Endothelial cell of umbilical vein (primary cell): Measurements from ENCODE around the gene RPIA. TPM values are rescaled to one million over a fixed set of nuclear protein-coding genes. Genes with fewer than 3 reads are reported as not detected.

Experiments
- BruUV-seq: library from RNA; stranded (reverse); fragments of 400-500 nt; replicated peaks from 2 replicates; lab custom pipeline; 2021; lab: Mats Ljungman, UMichigan
- CTCF ChIA-PET: fragments of 300-600, 350-600 bp; sonication (Branson Sonifier 250); formaldehyde crosslinking; loops from one replicate; lab custom pipeline; 2021; ENCODE audit warnings: antibody characterized with exemption, inconsistent platforms; lab: Charles Lee
- POLR2A ChIA-PET: fragments of 300-600, 350-600 bp; sonication (Branson Sonifier 250); formaldehyde crosslinking; loops from one replicate; lab custom pipeline; 2021; ENCODE audit warnings: antibody characterized with exemption, inconsistent platforms; lab: Charles Lee
- DNase-seq: peaks from one replicate; pipeline ENCODE4 v3.0.0-alpha.2; 2011; ENCODE audit warnings: low read depth, low spot score
- FAIRE-seq: peaks from 2 replicates; lab custom pipeline; 2011; peaks lifted over from hg19 to GRCh38; lab: Jason Lieb, UNC
- H2AFZ ChIP-seq: 2 replicates; pipeline ENCODE4 v1.6.0; 2012; ENCODE audit warnings: low read depth, low read length, control low read depth, inconsistent platforms
- H3K27ac ChIP-seq: 2 replicates; pipeline ENCODE4 v1.5.1; 2011; ENCODE audit warnings: low read depth, mild to moderate bottlenecking, control low read depth, low read length, moderate library complexity; ENCODE audit not compliant: insufficient read depth
- H3K27me3 ChIP-seq, 2 experiments: 2 replicates each; pipeline versions ENCODE4 v1.6.0 to v1.6.1; 2011; ENCODE audit warnings: low read length in 2 of 2, mixed read lengths in 1 of 2; ENCODE audit not compliant: control insufficient read depth in 2 of 2, insufficient read depth in 2 of 2
- H3K36me3 ChIP-seq, 2 experiments: 2 replicates in 1 of 2; 3 replicates in 1 of 2; pipeline ENCODE4 v1.5.1; 2011; ENCODE audit warnings: low read length in 2 of 2, mild to moderate bottlenecking in 1 of 2, moderate library complexity in 1 of 2; ENCODE audit not compliant: control insufficient read depth in 2 of 2, insufficient read depth in 2 of 2; ENCODE audit errors: extremely low read depth in 1 of 2
- H3K4me1 ChIP-seq: 3 replicates; pipeline ENCODE4 v1.5.1; 2011; ENCODE audit warnings: mild to moderate bottlenecking, low read length; ENCODE audit not compliant: control insufficient read depth, insufficient read depth; ENCODE audit errors: extremely low read depth
- H3K4me2 ChIP-seq: 2 replicates; pipeline ENCODE4 v1.6.1; 2011; ENCODE audit warnings: low read length, control low read depth, mixed read lengths; ENCODE audit not compliant: insufficient read depth
- H3K4me3 ChIP-seq, 3 experiments: fragments of 200-600 bp in 1 of 3; sonication (generic), shearing (Covaris generic) in 1 of 3; replicated peaks in 1 of 3; 2 replicates each; pipeline ENCODE4 v1.5.1; 2011 to 2016; ENCODE audit warnings: control low read depth in 3 of 3, low read length in 3 of 3, mild to moderate bottlenecking in 2 of 3, inconsistent platforms in 1 of 3, low read depth in 1 of 3, moderate library complexity in 1 of 3; ENCODE audit not compliant: insufficient read depth in 1 of 3
- H3K79me2 ChIP-seq: 2 replicates; pipeline ENCODE4 v1.6.0; 2012; ENCODE audit warnings: low read length, inconsistent platforms; ENCODE audit not compliant: control insufficient read depth, insufficient read depth
- H3K9ac ChIP-seq: replicated peaks from 2 replicates; pipeline ENCODE3; 2011; ENCODE audit warnings: low read length, control low read depth; ENCODE audit not compliant: insufficient read depth; ENCODE audit errors: extremely low read depth
- H3K9me1 ChIP-seq: replicated peaks from 3 replicates; pipeline ENCODE4 v1.6.0; 2011; ENCODE audit warnings: mild to moderate bottlenecking, low read length; ENCODE audit not compliant: control insufficient read depth, insufficient read depth; ENCODE audit errors: extremely low read depth
- H3K9me3 ChIP-seq: replicated peaks from 2 replicates; pipeline ENCODE4 v1.5.1; 2012; ENCODE audit warnings: low read length, inconsistent platforms; ENCODE audit not compliant: control insufficient read depth, insufficient read depth
- H4K20me1 ChIP-seq: replicated peaks from 2 replicates; pipeline ENCODE3; 2011; ENCODE audit warnings: mild to moderate bottlenecking, low read length; ENCODE audit not compliant: control insufficient read depth, insufficient read depth; ENCODE audit errors: extremely low read depth
- CTCF ChIP-seq, 2 donors: IDR thresholded peaks; 1 replicate in 1 of 2; 2 replicates in 1 of 2; pipeline ENCODE4 v1.5.1; 2011; ENCODE audit warnings: low read length in 2 of 2, mild to moderate bottlenecking in 2 of 2, moderate library complexity in 2 of 2, control low read depth in 1 of 2, inconsistent platforms in 1 of 2, low read depth in 1 of 2; ENCODE audit not compliant: insufficient read depth in 1 of 2; ENCODE audit errors: extremely low read depth in 1 of 2
- EZH2 ChIP-seq: IDR thresholded peaks from 2 replicates; pipeline ENCODE4 v1.6.1; 2012; ENCODE audit warnings: borderline replicate concordance, low read depth, mild to moderate bottlenecking, moderate library complexity, low read length, inconsistent platforms; ENCODE audit not compliant: severe bottlenecking
- FOS ChIP-seq: IDR thresholded peaks from 2 replicates; pipeline ENCODE4 v1.6.1; 2011; ENCODE audit warnings: mild to moderate bottlenecking, low read length, moderate library complexity, borderline replicate concordance; ENCODE audit not compliant: insufficient read depth
- GATA2 ChIP-seq: IDR thresholded peaks from 2 replicates; pipeline ENCODE4 v1.7.0; 2011; ENCODE audit warnings: low read depth, mild to moderate bottlenecking, moderate library complexity, mixed read lengths, low read length; ENCODE audit not compliant: insufficient read length, insufficient read depth
- JUN ChIP-seq: IDR thresholded peaks from 2 replicates; pipeline ENCODE4 v1.6.1; 2011; ENCODE audit warnings: borderline replicate concordance, low read depth; ENCODE audit not compliant: insufficient read length, insufficient read depth
- MAX ChIP-seq: IDR thresholded peaks from 2 replicates; pipeline ENCODE4 v1.6.1; 2011; ENCODE audit not compliant: insufficient read depth, insufficient read length
- MYC ChIP-seq: IDR thresholded peaks from one replicate; pipeline ENCODE4 v1.6.1; 2011; ENCODE audit warnings: mild to moderate bottlenecking, low read depth, low read length
- POLR2A ChIP-seq: IDR thresholded peaks from 2 replicates; pipeline ENCODE4 v1.6.1; 2012; ENCODE audit warnings: low read depth, mild to moderate bottlenecking, control low read depth, low read length
- POLR2AphosphoS5 ChIP-seq: IDR thresholded peaks from 2 replicates; pipeline ENCODE4 v1.6.1; 2012; ENCODE audit warnings: low read depth, mild to moderate bottlenecking, control low read depth, low read length, moderate library complexity; ENCODE audit not compliant: insufficient read depth
- dilution Hi-C: fragments of 300-500 bp; cut with MboI; formaldehyde crosslinking; loops from one replicate; pipeline ENCODE4 v1.15.0; 2019; ENCODE audit warnings: low sequenced_read_pairs; ENCODE audit not compliant: extremely low pct_ligation_motif_present
- intact Hi-C: fragments of 100-400 bp; cut with micrococcal nuclease; formaldehyde crosslinking; loops from one replicate; pipeline ENCODE4 v1.10.0; 2022
- polyA plus RNA-seq, 4 experiments: library from polyadenylated mRNA; depleted of rRNA in 3 of 4; stranded (reverse) in 3 of 4; unstranded in 1 of 4; fragments of >200 nt; gene quantifications; 2 replicates each; pipeline versions ENCODE4 v1.2.1 to v1.2.3, GENCODE V29; 2011 to 2012; ENCODE audit warnings: missing spikeins in 1 of 4
- total RNA-seq: library from RNA; stranded (reverse); gene quantifications from 2 replicates; pipeline ENCODE4 v1.2.3, GENCODE V29; 2021

The RPIA gene
- total and polyA plus RNA-seq, 2 donors (not counting 3 experiments of a cell fraction or from before 2014, with no cell fraction given) = 15.7 to 30.3 TPM

GRCh38 chr2:88737385-88737784 lies 45.9 kb downstream of the RPIA start:
- H3K4me2 ChIP-seq = peak overlapping the region; percentile 92
- peak overlapping the region; percentile 99 for H3K27ac ChIP-seq
- no peak overlapping the region for H2AFZ ChIP-seq
- POLR2A ChIA-PET = interaction anchor here (0.6 to 1.7 kb wide), 6 partner anchors 8 to 137 kb away, joined by 3 to 6 read pairs (median 3); partner anchors contain the start of gene RPIA
- no peaks in the 10 kb centered on the region for H3K79me2 ChIP-seq
- H3K9me1 ChIP-seq = no peaks in the 10 kb centered on the region
- peak; percentile 97 for DNase-seq
- H3K4me3 ChIP-seq = no peak overlapping the region
- TF ChIP-seq POLR2AphosphoS5 (no peak), JUN (peak; percentile 99), FOS (peak; percentile 67), MYC (no peak), MAX (peak; percentile 17), GATA2 (peak; percentile 94), EZH2 (no peak), CTCF (IDR thresholded peaks at IDR 0.05; ENCODE audit: extremely low read depth in 1 of 2, insufficient read depth in 1 of 2, low read depth in 1 of 2, low read length in 2 of 2) (no peak), POLR2A (no peak)
- H3K9me3 ChIP-seq = no peaks in the 10 kb centered on the region
- CTCF ChIA-PET = interaction anchor here (0.7 to 4.4 kb wide), 12 partner anchors 9 to 182 kb away, joined by 3 to 32 read pairs (median 6); partner anchors contain the start of gene RPIA
- H4K20me1 ChIP-seq = no peaks in the 10 kb centered on the region
- H3K27me3 ChIP-seq = no peaks in the 10 kb centered on the region
- peaks cover 40% of the 10 kb centered on the region for H3K4me1 ChIP-seq
- H3K9ac ChIP-seq = peak overlapping the region; percentile 90
- dilution Hi-C loops (no loop called here), intact Hi-C loops (loop anchor here (1.0 kb wide), 3 partner anchors 46 to 137 kb away; partner anchors contain the start of gene RPIA)
- peak; percentile 98 for FAIRE-seq
- no peaks in the 10 kb centered on the region for H3K36me3 ChIP-seq
- BruUV-seq = no TSS peak
